ENCODE measurements around the gene SURF2. TPM values are rescaled to one million over a fixed set of nuclear protein-coding genes. Genes with fewer than 3 reads are reported as not detected.
"Not testable (repeated sequence)": the region's sequence is repeated elsewhere in the genome, so short reads cannot be mapped to it uniquely, and the experiment has no call there.

Gene SURF2
- total and polyA plus RNA-seq, 2 experiments from 2014 or later, result 39.9 to 104 TPM

DNA sequence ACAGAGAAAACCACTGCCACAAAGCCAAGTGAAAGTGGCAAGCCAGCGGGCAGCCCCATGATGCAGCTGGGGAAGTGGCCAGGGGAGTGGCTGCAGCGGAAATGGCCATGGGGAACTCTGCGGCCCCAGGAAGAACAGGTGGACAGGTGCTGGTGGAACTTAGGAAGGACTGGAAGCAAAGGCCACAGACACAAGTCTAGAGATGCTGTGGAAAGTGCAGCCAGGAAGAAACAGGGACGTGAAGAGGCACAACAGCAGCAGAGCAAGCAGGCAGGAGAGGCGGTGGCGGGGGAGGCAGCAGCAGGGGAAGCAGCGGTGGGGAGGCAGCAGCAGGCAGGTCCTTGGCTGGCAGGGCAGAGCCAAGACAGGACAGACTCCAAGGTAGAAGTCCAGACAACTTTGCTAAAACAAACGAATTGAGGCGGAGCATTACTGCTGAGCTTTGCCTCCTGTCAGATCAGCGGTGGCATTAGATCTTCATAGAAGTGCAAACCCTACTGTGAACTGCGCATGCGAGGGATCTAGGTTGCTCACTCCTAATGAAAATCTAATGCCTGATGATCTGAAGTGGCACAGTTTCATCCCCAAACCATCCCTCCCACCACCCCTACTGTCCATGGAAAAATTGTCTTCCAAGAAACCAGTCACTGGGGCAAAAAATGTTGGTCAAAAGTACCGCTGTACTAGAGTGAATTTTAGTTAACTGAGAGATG is 32.2 kb upstream of the SURF2 start (continued):
- TF ChIP-seq EZH2phosphoT487 (IDR thresholded peaks at IDR 0.05; ENCODE audit: unreplicated experiment) (no peak), STAT1 (IDR thresholded peaks at IDR 0.05; ENCODE audit: unreplicated experiment) (no peak), CTCF (conservative IDR thresholded peaks at IDR 0.05; ENCODE audit: low read depth in 2 of 2) (no peak), CREB1 (CRISPR knock-in tag; IDR thresholded peaks at IDR 0.05; ENCODE audit: low read depth) (no peak), JUNB (IDR thresholded peaks at IDR 0.05; ENCODE audit: unreplicated experiment) (no peak)

- H3K4me1 ChIP-seq (ENCODE audit: insufficient read depth); ATAC-seq; H3K36me3 ChIP-seq (ENCODE audit: insufficient read depth); H3K4me3 ChIP-seq; H3K4me1 Mint-ChIP-seq; DNase-seq (ENCODE audit: low spot score); H3F3A ChIP-seq (replicated peaks; ENCODE audit: low read depth); H3K4me3 Mint-ChIP-seq; H2AFZ ChIP-seq; H3K4me2 ChIP-seq; H3K27ac Mint-ChIP-seq; H4K20me1 ChIP-seq (replicated peaks; ENCODE audit: insufficient read depth); H3K79me2 ChIP-seq (replicated peaks; ENCODE audit: insufficient read depth); H3K9me2 ChIP-seq (ENCODE audit: insufficient read depth); H3K27me3 ChIP-seq (ENCODE audit: insufficient read depth); H3K27ac ChIP-seq (ENCODE audit: low read depth): not testable (repeated sequence)
- Mint-ChIP-seq H3K27me3 (ENCODE audit: insufficient read depth, low read depth, poor library complexity) (peaks cover 16% of the 10 kb centered on the region), H3K36me3 (ENCODE audit: low read depth) (peaks cover 36% of the 10 kb centered on the region), H3K9me3 (peaks cover 31% of the 10 kb centered on the region)
Observed at GRCh38 chr9:133327021-133327420, 29.3 kb upstream of the SURF2 start.

DNA sequence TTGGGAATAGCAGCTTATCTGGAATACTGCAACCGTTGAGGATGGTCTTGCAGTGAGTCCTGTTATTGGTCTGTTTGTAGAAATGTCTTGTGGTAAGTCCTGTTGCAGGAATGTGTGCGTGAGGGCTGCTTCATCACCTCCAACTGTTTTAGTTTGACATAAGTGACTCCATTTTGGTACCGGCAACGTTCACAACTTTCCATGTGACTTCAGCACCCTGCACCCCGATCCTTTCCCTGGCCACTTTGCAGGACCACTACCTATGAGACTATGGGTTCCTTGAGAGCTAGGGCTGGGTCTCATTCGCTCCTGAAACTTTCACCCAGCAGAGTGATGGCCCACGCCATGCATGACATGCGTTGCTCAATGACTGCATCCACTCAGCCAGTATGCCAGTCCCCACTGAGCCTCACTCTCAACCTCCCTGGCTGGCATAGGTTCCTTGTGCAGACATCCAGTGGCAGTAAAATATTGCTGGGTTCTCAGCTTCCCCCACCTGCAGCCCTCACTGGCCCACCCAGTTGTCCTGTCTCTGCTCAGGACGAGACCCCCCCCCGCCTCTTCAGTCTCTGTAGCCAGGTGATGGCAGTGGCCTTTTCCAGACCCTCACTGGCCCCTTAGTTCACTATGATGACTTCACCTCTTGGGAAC is 28.4 kb upstream of the SURF2 start:
- H3K27ac Mint-ChIP-seq, result no peak overlapping the region
- DNase-seq (ENCODE audit: low spot score), result no peak
- TF ChIP-seq ZNF331 (CRISPR knock-in tag; IDR thresholded peaks at IDR 0.05; ENCODE audit: low read depth) (no peak), POLR2AphosphoS5 (IDR thresholded peaks at IDR 0.05; ENCODE audit: low read depth) (no peak), ETS1 (IDR thresholded peaks at IDR 0.05) (no peak), CREB1 (CRISPR knock-in tag; IDR thresholded peaks at IDR 0.05; ENCODE audit: low read depth) (no peak), EZH2phosphoT487 (IDR thresholded peaks at IDR 0.05; ENCODE audit: unreplicated experiment) (no peak), EZH2 (IDR thresholded peaks at IDR 0.05; ENCODE audit: low read depth, unreplicated experiment) (no peak), JUNB (IDR thresholded peaks at IDR 0.05; ENCODE audit: unreplicated experiment) (no peak), NANOG (IDR thresholded peaks at IDR 0.05; ENCODE audit: borderline replicate concordance) (no peak), ZNF114 (CRISPR knock-in tag; IDR thresholded peaks at IDR 0.05) (no peak), CTCF (conservative IDR thresholded peaks at IDR 0.05; ENCODE audit: low read depth in 2 of 2) (no peak)

More for the DNA sequence above, 28.4 kb upstream of the SURF2 start:
- Mint-ChIP-seq H3K27me3 (ENCODE audit: insufficient read depth, low read depth, poor library complexity) (peaks cover 18% of the 10 kb centered on the region), H3K4me3 (no peak overlapping the region), H3K9me3 (peaks cover 31% of the 10 kb centered on the region), H3K4me1 (no peaks in the 10 kb centered on the region; the same call in 2 of the 3 replicates), H3K36me3 (ENCODE audit: low read depth) (peaks cover 45% of the 10 kb centered on the region)
- Histone ChIP-seq H3K4me3 (no peak overlapping the region), H2AFZ (no peak overlapping the region), H4K20me1 (replicated peaks; ENCODE audit: insufficient read depth) (peaks cover 5% of the 10 kb centered on the region; the same call in 1 of the 2 replicates), H3K4me2 (no peak overlapping the region), H3K27me3 (ENCODE audit: insufficient read depth) (no peaks in the 10 kb centered on the region), H3K36me3 (ENCODE audit: insufficient read depth) (peaks cover 5% of the 10 kb centered on the region), H3F3A (replicated peaks; ENCODE audit: low read depth) (peaks cover 16% of the 10 kb centered on the region; the same call in 1 of the 2 replicates), H3K9me2 (ENCODE audit: insufficient read depth) (no peaks in the 10 kb centered on the region), H3K79me2 (replicated peaks; ENCODE audit: insufficient read depth) (no peaks in the 10 kb centered on the region), H3K4me1 (ENCODE audit: insufficient read depth) (no peaks in the 10 kb centered on the region), H3K27ac (ENCODE audit: low read depth) (no peak overlapping the region)
- no peak for ATAC-seq
